ENCODE measurements around the gene RPS24. TPM values are rescaled to one million over a fixed set of nuclear protein-coding genes. Genes with fewer than 3 reads are reported as not detected.

Gene RPS24
- total and polyA plus RNA-seq, 10 donors, result 1,007 to 8,141 (median 1,662) TPM

Other genes with a start within 250 kb of the RPS24 start
- 10 to 100 TPM in 4 of 7 donors, 1 to 10 TPM in 3; 6.7 to 14.4 (median 10.4) TPM for gene DLG5, start 107.1 kb upstream of the RPS24 start, total RNA-seq
- 1 to 10 TPM; 2.0 to 2.4 (median 2.3) TPM for gene DLG5, start 107.1 kb upstream of the RPS24 start, polyA plus RNA-seq
- 10 to 100 TPM; 11.9 to 18.9 (median 15.8) TPM for gene POLR3A, start 4.3 kb upstream of the RPS24 start, total RNA-seq
- gene POLR3A, start 4.3 kb upstream of the RPS24 start, polyA plus RNA-seq, result 1 to 10 TPM; 2.7 to 4.3 (median 3.3) TPM

Data from spleen (tissue), 10 donors.